SK-N-SH (cell line): ENCODE data around the gene SEC24D. TPM values are rescaled to one million over a fixed set of nuclear protein-coding genes. Genes with fewer than 3 reads are reported as not detected.

ENCODE experiments used
- CTCF ChIA-PET: fragments of 300-600, 350-600 bp; formaldehyde crosslinking; extraction: SDS; loops from one replicate; lab custom pipeline; 2021; lab: Yijun Ruan, JAX
- POLR2A ChIA-PET: fragments of 350-600 bp; sonication (Branson Sonifier 250); formaldehyde crosslinking; extraction: SDS; loops from one replicate; lab custom pipeline; 2020; ENCODE audit warnings: antibody characterized with exemption, inconsistent platforms; lab: Yijun Ruan, JAX
- DNase-seq: peaks from one replicate; pipeline ENCODE4 v3.0.0; 2012
- H2AFZ ChIP-seq: fragments of 200-600 bp; sonication (generic); 2 replicates; pipeline ENCODE4 v1.8.1; 2016; ENCODE audit warnings: antibody characterized with exemption, mild to moderate bottlenecking, low read depth
- H3F3A ChIP-seq: fragments of 200-600 bp; sonication (generic); replicated peaks from 2 replicates; pipeline ENCODE3; 2016; ENCODE audit warnings: antibody characterized with exemption, mild to moderate bottlenecking; ENCODE audit not compliant: insufficient read depth
- H3K27ac ChIP-seq, 2 experiments: fragments of 200-500 bp in 1 of 2; fragments of 200-600 bp in 1 of 2; sonication (Bioruptor generic) in 1 of 2; sonication (generic), shearing (Covaris generic) in 1 of 2; 2 replicates each; pipeline versions ENCODE4 v1.5.1 to v1.6.1; 2014 to 2016; ENCODE audit warnings: low read depth in 2 of 2, inconsistent platforms in 1 of 2, low read length in 1 of 2, mild to moderate bottlenecking in 1 of 2, mixed read lengths in 1 of 2
- H3K27me3 ChIP-seq: fragments of 200-600 bp; sonication (generic), shearing (Covaris generic); 2 replicates; pipeline ENCODE4 v1.6.1; 2016; ENCODE audit warnings: mixed run types; ENCODE audit not compliant: insufficient read depth
- H3K36me3 ChIP-seq, 2 experiments: fragments of 200-500 bp in 1 of 2; fragments of 200-600 bp in 1 of 2; sonication (Bioruptor generic) in 1 of 2; sonication (generic) in 1 of 2; replicated peaks in 1 of 2; 2 replicates each; pipeline versions ENCODE3 to v1.5.1; 2014 to 2016; ENCODE audit warnings: low read length in 1 of 2, mild to moderate bottlenecking in 1 of 2; ENCODE audit not compliant: insufficient read depth in 2 of 2, control insufficient read depth in 1 of 2
- H3K4me1 ChIP-seq, 2 experiments: fragments of 200-500 bp in 1 of 2; fragments of 200-600 bp in 1 of 2; sonication (Bioruptor generic) in 1 of 2; sonication (generic), shearing (Covaris generic) in 1 of 2; 2 replicates each; pipeline versions ENCODE4 v1.5.1 to v1.6.1; 2014 to 2016; ENCODE audit warnings: low read depth in 1 of 2, low read length in 1 of 2, mixed run types in 1 of 2; ENCODE audit not compliant: insufficient read depth in 2 of 2, control insufficient read depth in 1 of 2
- H3K4me2 ChIP-seq: fragments of 200-600 bp; sonication (generic), shearing (Covaris generic); 2 replicates; pipeline ENCODE4 v1.6.1; 2017; ENCODE audit warnings: mixed run types
- H3K4me3 ChIP-seq, 2 experiments: fragments of 200-500 bp in 1 of 2; fragments of 200-600 bp in 1 of 2; sonication (Bioruptor generic) in 1 of 2; sonication (generic), shearing (Covaris generic) in 1 of 2; 2 replicates each; pipeline versions ENCODE4 v1.5.1 to v1.8.1; 2014 to 2016; ENCODE audit warnings: low read depth in 2 of 2, inconsistent platforms in 1 of 2, low read length in 1 of 2, mild to moderate bottlenecking in 1 of 2, mixed read lengths in 1 of 2, moderate library complexity in 1 of 2
- H3K79me2 ChIP-seq: fragments of 200-600 bp; sonication (generic); 2 replicates; pipeline ENCODE4 v1.8.1; 2017; ENCODE audit warnings: mild to moderate bottlenecking; ENCODE audit not compliant: insufficient read depth
- H3K9ac ChIP-seq: fragments of 200-600 bp; sonication (generic); 2 replicates; pipeline ENCODE4 v1.6.1; 2017; ENCODE audit warnings: mixed run types
- H3K9me2 ChIP-seq: fragments of 200-600 bp; sonication (generic); 2 replicates; pipeline ENCODE4 v1.6.1; 2017; ENCODE audit warnings: mixed run types
- H3K9me3 ChIP-seq: fragments of 200-600 bp; sonication (generic); 2 replicates; pipeline ENCODE4 v1.6.1; 2017; ENCODE audit warnings: mixed run types, mild to moderate bottlenecking, moderate library complexity
- H4K20me1 ChIP-seq: fragments of 200-600 bp; sonication (generic); 2 replicates; pipeline ENCODE4 v1.6.1; 2017; ENCODE audit warnings: mild to moderate bottlenecking, mixed run types; ENCODE audit not compliant: insufficient read depth
- FOSL2 ChIP-seq: IDR thresholded peaks from 2 replicates; pipeline ENCODE4 v1.4.0; 2012; ENCODE audit warnings: low read depth, mild to moderate bottlenecking, moderate library complexity, borderline replicate concordance
- FOXJ3 ChIP-seq: sonication (generic); formaldehyde crosslinking; IDR thresholded peaks from 2 replicates; pipeline ENCODE4 v1.5.1; 2020; ENCODE audit warnings: mild to moderate bottlenecking, missing genetic modification reagents
- GABPA ChIP-seq: IDR thresholded peaks from 2 replicates; pipeline ENCODE4 v1.4.0; 2012; ENCODE audit warnings: low read depth, mild to moderate bottlenecking
- JUND ChIP-seq: IDR thresholded peaks from 2 replicates; pipeline ENCODE4 v1.4.0; 2012
- MEF2A ChIP-seq: IDR thresholded peaks from 2 replicates; pipeline ENCODE4 v1.4.0; 2012; ENCODE audit warnings: low read depth, borderline replicate concordance
- MXI1 ChIP-seq: IDR thresholded peaks from 2 replicates; pipeline ENCODE4 v1.6.1; 2012; ENCODE audit warnings: mild to moderate bottlenecking, low read depth, low read length, improper control_type of control experiment
- NFIC ChIP-seq: IDR thresholded peaks from 2 replicates; pipeline ENCODE4 v1.4.0; 2012; ENCODE audit warnings: borderline replicate concordance
- POLR2AphosphoS5 ChIP-seq: IDR thresholded peaks from 2 replicates; pipeline ENCODE4 v1.6.1; 2012; ENCODE audit warnings: low read depth, low read length
- RFX5 ChIP-seq: IDR thresholded peaks from 2 replicates; pipeline ENCODE4 v1.6.1; 2012; ENCODE audit warnings: mild to moderate bottlenecking, improper control_type of control experiment, low read length
- RXRA ChIP-seq: IDR thresholded peaks from 2 replicates; pipeline ENCODE4 v1.4.0; 2012; ENCODE audit warnings: low read depth, mild to moderate bottlenecking, borderline replicate concordance
- SIN3A ChIP-seq: IDR thresholded peaks from 2 replicates; pipeline ENCODE4 v1.6.1; 2012; ENCODE audit warnings: low read depth, mild to moderate bottlenecking, low read length, moderate library complexity, borderline replicate concordance
- SMC3 ChIP-seq: IDR thresholded peaks from 2 replicates; pipeline ENCODE4 v1.6.1; 2012; ENCODE audit warnings: low read depth, low read length, improper control_type of control experiment
- TEAD4 ChIP-seq: IDR thresholded peaks from 2 replicates; pipeline ENCODE4 v1.4.0; 2012; ENCODE audit warnings: mild to moderate bottlenecking, borderline replicate concordance; ENCODE audit not compliant: insufficient read depth
- YY1 ChIP-seq: IDR thresholded peaks from 2 replicates; pipeline ENCODE4 v1.4.0; 2012; ENCODE audit warnings: low read depth, mild to moderate bottlenecking
- WGBS: methylation state at CpG from one replicate; pipeline ENCODE4 v1.1.6; 2017; ENCODE audit warnings: low lambda C conversion rate; 5-methylcytosine and 5-hydroxymethylcytosine counted together
- polyA plus RNA-seq, 3 experiments: library from polyadenylated mRNA; depleted of rRNA; stranded (reverse); fragments of >200 nt; gene quantifications; 2 replicates each; pipeline ENCODE4 v1.2.3, GENCODE V29; 2012
- TF ChIP-seq, protein P1 (sequence below): IDR thresholded peaks from 2 replicates; pipeline ENCODE4 v1.4.0; 2012; ENCODE audit warnings: low read depth, borderline replicate concordance
- TF ChIP-seq, protein P2 (sequence below): IDR thresholded peaks from 2 replicates; pipeline ENCODE4 v1.4.0; 2012; ENCODE audit warnings: low read depth, borderline replicate concordance

SEC24D gene
- polyA plus RNA-seq, 1 of the 3 experiments (the other 2 are of a cell fraction), result 32.2 TPM

DNA sequence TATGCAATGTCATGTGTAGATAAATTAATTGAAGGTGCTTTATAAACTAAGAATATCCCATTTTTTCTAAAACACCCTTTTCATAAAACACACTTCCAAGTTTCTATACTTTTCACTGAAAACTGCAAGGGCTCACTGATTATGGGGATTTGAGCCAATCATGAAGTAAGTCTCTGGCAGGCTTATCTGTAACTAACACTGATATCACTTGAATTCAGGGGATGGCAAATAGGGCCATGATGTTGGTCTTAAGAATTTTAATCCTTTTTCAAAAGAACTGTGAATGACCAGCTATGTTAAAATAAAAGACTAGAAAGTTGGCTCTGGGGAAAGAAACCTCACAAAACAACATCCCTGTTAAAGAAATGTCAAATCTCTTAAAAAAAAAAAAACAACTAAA is 13.0 kb upstream of the SEC24D start:
- no peaks in the 10 kb centered on the region for H3K27me3 ChIP-seq
- no peak overlapping the region for H3K4me3 ChIP-seq
- no peaks in the 10 kb centered on the region for H3K9me3 ChIP-seq
- TF ChIP-seq, protein P1, sequence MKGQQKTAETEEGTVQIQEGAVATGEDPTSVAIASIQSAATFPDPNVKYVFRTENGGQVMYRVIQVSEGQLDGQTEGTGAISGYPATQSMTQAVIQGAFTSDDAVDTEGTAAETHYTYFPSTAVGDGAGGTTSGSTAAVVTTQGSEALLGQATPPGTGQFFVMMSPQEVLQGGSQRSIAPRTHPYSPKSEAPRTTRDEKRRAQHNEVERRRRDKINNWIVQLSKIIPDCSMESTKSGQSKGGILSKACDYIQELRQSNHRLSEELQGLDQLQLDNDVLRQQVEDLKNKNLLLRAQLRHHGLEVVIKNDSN, result no peak
- TF ChIP-seq SIN3A (no peak), RXRA (no peak), MEF2A (no peak), FOSL2 (no peak), YY1 (no peak), FOXJ3 (CRISPR knock-in tag) (no peak), SMC3 (no peak), POLR2AphosphoS5 (no peak), GABPA (no peak), MXI1 (no peak), JUND (no peak), TEAD4 (no peak), RFX5 (no peak)
- H3K4me2 ChIP-seq, result no peak overlapping the region
- ChIA-PET POLR2A (no interaction called here), CTCF (interaction anchor here (3.7 kb wide), 1 partner anchor 16 kb away, joined by 14 read pairs; no protein-coding TSS in a partner anchor)
- 0 out of 4 replicates have a peak, but pooled peaks cover 0 to 3% of the 10 kb centered on the region in 2 experiments for H3K4me1 ChIP-seq
- H3K79me2 ChIP-seq, result no peaks in the 10 kb centered on the region
- no peak overlapping the region for H3K9ac ChIP-seq
- H3K9me2 ChIP-seq, result no peaks in the 10 kb centered on the region
- no peaks in the 10 kb centered on the region for H3K36me3 ChIP-seq
- no peak overlapping the region for H3K27ac ChIP-seq
- H3F3A ChIP-seq, result no peaks in the 10 kb centered on the region
- DNase-seq, result no peak
- H4K20me1 ChIP-seq, result no peaks in the 10 kb centered on the region
- H2AFZ ChIP-seq, result no peak overlapping the region

DNA sequence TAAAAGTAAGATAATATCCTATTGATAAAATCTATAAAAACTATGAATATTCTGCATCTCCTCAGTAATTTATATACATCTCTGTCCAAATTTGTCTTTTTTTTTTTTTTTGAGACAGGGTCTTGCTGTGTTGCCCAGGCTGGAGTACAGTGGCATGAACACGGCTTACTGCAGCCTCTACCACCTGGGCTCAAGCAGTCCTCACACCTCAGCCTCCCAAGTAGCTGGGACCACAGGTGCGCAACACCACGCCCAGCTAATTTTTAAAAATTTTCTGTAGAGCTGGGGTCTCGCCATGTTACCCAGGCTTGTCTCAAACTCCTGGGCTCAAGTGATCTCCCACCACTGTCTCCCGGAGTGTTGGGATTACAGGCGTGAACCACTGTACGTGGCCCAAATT is 12.3 kb upstream of the SEC24D start:
- Histone ChIP-seq H3K9me2 (no peaks in the 10 kb centered on the region), H3K4me3 (no peak overlapping the region), H3K27me3 (no peaks in the 10 kb centered on the region), H4K20me1 (no peaks in the 10 kb centered on the region), H3K36me3 (no peaks in the 10 kb centered on the region), H3K4me1 (0 out of 4 replicates have a peak, but pooled peaks cover 0 to 3% of the 10 kb centered on the region in 2 experiments), H3K9me3 (no peaks in the 10 kb centered on the region), H2AFZ (no peak overlapping the region), H3K79me2 (no peaks in the 10 kb centered on the region), H3K4me2 (no peak overlapping the region), H3K27ac (no peak overlapping the region), H3K9ac (no peak overlapping the region), H3F3A (no peaks in the 10 kb centered on the region)
- CTCF ChIA-PET, result interaction anchor here (3.7 kb wide), 1 partner anchor 17 kb away, joined by 14 read pairs; no protein-coding TSS in a partner anchor
- 93% methylated on average over 7 of the region's 7 CpGs for WGBS
- TF ChIP-seq FOSL2, result no peak
- TF ChIP-seq, protein P2, sequence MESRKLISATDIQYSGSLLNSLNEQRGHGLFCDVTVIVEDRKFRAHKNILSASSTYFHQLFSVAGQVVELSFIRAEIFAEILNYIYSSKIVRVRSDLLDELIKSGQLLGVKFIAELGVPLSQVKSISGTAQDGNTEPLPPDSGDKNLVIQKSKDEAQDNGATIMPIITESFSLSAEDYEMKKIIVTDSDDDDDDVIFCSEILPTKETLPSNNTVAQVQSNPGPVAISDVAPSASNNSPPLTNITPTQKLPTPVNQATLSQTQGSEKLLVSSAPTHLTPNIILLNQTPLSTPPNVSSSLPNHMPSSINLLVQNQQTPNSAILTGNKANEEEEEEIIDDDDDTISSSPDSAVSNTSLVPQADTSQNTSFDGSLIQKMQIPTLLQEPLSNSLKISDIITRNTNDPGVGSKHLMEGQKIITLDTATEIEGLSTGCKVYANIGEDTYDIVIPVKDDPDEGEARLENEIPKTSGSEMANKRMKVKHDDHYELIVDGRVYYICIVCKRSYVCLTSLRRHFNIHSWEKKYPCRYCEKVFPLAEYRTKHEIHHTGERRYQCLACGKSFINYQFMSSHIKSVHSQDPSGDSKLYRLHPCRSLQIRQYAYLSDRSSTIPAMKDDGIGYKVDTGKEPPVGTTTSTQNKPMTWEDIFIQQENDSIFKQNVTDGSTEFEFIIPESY, result no peak
- no peak for TF ChIP-seq MEF2A
- no peak for TF ChIP-seq NFIC
- POLR2A ChIA-PET, result no interaction called here
- DNase-seq, result no peak
